Left cardiac atrium (tissue), 4 donors: ENCODE results near the gene CALML4. TPM values are rescaled to one million over a fixed set of nuclear protein-coding genes. Genes with fewer than 3 reads are reported as not detected.
"Not testable (repeated sequence)": the region's sequence is repeated elsewhere in the genome, so short reads cannot be mapped to it uniquely, and the experiment has no call there.

Experiments used
- ATAC-seq, 2 donors: fragments of 200-7000 bp; cut with Tn5 transposase; one replicate each; pipeline ENCODE4 v1.9.1; 2020; ENCODE audit warnings: mild to moderate bottlenecking in 2 of 2, moderate library complexity in 2 of 2
- DNase-seq: peaks from one replicate; pipeline ENCODE4 v3.0.0-alpha.2; 2020
- intact Hi-C, 2 donors: fragments of 100-400 bp; cut with DNase I; formaldehyde crosslinking; loops; one replicate each; pipeline versions ENCODE4 v1.14.1 to v1.15.1; 2022 to 2023
- total RNA-seq, 2 donors: library from RNA; stranded (reverse); fragmentation: NEBNext Ultra II Directional; extraction: Animal tissue kit (Norgen Biotek cat#: 25700); gene quantifications; one replicate each; pipeline ENCODE4 v1.2.1, GENCODE V29; 2021
- donor health status: DM: no; HTN: yes; CAD: no.
- donor health status: DM: no; HTN: yes; CAD: no; lungs with severe emphysema.
- donor health status: DM: yes; HTN: yes; CAD: no.
- donor health status: Dilated cardiomyopathy.

The CALML4 gene
- total RNA-seq, 2 donors from 2014 or later = 3.7 to 4.3 TPM

GRCh38 chr15:68172037-68172436, 33.1 kb downstream of the CALML4 start:
- ATAC-seq, DNase-seq, intact Hi-C loops: not testable (repeated sequence)

DNA sequence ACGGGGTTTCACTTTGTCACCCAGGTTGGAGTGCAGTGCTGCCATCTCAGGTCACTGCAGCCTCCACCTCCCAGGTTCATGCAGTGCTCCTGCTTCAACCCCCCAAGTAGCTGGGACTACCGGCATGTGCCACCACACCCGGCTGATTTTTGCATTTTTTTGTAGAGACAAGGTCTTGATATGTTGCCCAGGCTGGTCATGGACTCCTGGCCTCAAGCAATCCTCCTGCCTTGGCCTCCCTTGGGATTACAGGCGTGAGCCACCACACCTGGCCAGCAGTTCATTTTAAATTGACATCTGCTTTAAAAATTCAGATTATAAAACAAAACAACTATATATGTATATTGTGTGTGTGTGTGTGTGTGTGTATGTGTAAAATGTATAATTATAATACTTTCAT, 38.3 kb downstream of the CALML4 start:
- intact Hi-C loops = no loop called here

GRCh38 chr15:68163191-68163590, 41.9 kb downstream of the CALML4 start:
- ATAC-seq = no peak
- DNase-seq = no peak
- intact Hi-C loops = no loop called here

More for the DNA sequence above, 38.3 kb downstream of the CALML4 start:
- DNase-seq (no peak), ATAC-seq (no peak)

DNA sequence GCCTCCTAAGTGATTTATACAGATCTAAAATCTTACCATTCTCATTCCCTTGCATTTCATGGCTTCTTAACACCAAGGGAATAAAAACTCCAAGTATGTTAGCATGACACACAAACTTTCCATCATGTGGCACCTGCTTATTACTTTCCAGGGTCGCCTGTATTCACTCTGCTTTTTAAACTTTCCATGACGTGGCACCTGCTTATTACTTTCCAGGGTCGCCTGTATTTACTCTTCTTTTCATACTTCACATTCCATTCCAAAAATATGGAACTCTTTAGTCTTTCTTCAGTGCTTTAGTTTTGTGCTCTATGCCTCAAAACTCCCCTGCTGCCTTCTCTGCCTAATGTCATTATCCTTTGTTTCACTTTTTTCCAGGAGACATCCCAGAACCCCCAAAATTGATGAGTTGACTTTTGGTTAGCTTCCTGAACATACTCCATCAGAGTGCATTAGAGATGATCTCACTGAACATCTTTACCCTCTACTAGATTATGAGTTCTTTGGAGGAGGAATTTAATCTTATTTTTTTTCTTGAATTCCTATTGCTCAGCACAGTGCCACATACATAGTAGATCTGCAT, 47.0 kb downstream of the CALML4 start:
- intact Hi-C loops = loop anchor here in 1 of 2 donors (5.0 kb wide), 1 partner anchor 251 kb away; no protein-coding TSS in a partner anchor
- ATAC-seq (no peak), DNase-seq (no peak)

DNA sequence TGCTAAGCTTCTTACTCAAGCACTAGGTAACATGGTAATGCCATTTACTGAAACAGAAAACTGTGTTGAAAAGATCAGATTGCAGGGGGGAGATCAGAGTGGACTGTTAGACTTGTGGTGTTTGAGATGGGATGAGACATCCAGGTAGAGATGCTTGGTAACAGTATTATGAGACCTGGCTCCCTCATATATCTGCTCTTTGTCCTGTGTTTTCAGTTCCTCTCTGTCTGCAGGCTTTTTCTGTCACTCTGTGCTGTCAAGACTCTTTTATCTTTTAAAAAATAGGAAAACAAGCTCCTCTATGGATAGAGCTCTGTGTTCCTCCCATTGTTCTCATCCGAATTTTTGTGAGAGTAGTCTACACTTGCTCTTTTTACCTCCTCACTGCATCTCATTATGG, 48.1 kb downstream of the CALML4 start:
- intact Hi-C loops = loop anchor here in 1 of 2 donors (5.0 kb wide), 1 partner anchor 250 kb away; no protein-coding TSS in a partner anchor
- DNase-seq = no peak
- no peak for ATAC-seq

DNA sequence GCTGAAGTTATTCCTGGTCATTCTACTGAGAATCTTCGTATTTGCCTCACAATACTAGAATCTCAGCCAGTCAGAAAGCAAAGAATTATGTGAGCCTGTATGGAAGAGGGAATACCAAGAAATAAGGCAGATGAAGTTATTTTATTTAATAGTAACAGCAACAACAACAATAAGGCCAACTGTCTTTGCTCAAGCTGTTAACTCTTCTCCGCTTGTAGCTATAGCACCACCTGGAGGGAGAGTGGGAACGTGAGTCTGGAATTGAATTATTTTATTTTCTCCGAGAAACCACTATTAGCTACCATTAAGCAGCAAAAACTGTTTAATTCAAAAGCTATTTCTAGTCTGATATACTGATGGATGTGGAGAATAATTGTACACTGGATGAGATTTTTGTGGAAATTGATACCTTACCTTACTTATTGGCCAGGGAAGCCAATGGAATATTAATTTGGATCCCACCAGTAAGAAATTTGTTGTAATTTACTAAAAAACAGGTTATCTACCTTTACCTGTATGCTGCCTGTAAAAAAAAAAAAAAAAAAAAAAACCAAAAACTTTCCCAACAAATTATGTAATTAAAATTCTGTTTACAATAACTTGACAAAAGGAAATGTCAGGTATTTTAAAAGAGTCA, 50.1 kb downstream of the CALML4 start:
- intact Hi-C loops = loop anchor here (1.0 to 5.0 kb wide), 3 partner anchors 248 to 292 kb away; no protein-coding TSS in a partner anchor
- ATAC-seq (peak; percentile 57 to 67), DNase-seq (no peak)

GRCh38 chr15:68152342-68152741, 52.8 kb downstream of the CALML4 start:
- intact Hi-C loops = no loop called here
- no peak for DNase-seq
- ATAC-seq = no peak

- intact Hi-C loops = no loop called here
- ATAC-seq (no peak), DNase-seq (no peak)
Measured at GRCh38 chr15:68151277-68151676, 53.9 kb downstream of the CALML4 start.

DNA sequence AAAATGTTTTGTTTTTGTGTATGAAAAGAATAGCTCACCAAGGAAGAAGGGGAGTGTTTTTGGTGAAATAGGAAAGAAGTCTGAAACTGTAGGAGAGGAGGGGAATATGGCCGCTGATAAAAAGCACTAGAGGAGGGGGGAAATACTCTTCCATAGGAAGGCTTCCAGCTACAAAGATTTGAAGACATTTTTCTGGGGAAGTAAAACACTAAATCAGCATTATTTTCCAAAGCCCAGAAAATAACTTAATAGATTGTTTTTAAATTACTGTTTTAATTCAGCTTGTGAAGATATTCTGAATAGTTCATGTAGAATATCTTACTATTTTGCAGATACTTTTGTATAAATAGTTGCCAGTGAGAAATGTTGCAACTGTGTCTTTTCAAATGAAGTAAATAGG, 54.9 kb downstream of the CALML4 start:
- DNase-seq (no peak), ATAC-seq (no peak)
- intact Hi-C loops = no loop called here

GRCh38 chr15:68149059-68149458, 56.1 kb downstream of the CALML4 start:
- no peak for DNase-seq
- no peak for ATAC-seq
- intact Hi-C loops = no loop called here

DNA sequence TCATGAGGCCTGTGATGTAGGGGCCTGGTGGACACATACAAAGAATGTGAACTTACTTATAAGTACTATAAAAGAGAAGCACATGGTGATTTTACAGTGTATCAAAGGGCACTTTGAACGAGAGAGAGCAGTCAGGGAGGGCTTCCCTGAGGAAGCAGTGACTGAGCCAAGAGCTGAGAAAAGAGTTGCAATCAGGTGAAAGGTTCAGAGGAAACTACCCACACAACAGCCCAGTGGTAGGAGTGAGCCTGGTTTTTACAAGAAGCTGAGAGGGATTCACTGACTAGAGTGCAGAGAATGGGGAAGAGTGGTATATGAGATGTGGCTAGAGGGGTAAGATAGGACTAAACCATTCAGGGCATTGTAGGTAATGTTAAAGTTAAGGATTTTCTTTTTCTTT, 57.1 kb downstream of the CALML4 start:
- ATAC-seq (no peak), DNase-seq (no peak)
- intact Hi-C loops = no loop called here

DNA sequence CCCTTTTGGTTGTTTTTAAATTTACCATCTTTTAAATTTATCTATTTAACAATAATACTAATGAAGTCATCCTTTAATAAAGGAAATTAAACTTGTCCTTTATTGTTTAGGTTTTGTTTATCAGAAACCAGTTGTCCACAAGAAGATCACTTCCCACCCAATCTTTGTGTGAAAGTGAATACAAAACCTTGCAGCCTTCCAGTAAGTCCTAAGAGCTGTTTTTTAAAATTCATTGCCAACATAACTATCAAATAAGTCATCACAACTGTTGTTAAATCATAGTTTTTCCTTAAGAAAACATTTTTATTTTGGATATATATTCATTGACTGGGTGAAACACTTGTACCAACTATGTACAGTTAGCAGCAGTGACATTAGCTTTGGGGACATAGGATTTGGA, 59.4 kb downstream of the CALML4 start:
- intact Hi-C loops = no loop called here
- ATAC-seq (no peak), DNase-seq (no peak)

DNA sequence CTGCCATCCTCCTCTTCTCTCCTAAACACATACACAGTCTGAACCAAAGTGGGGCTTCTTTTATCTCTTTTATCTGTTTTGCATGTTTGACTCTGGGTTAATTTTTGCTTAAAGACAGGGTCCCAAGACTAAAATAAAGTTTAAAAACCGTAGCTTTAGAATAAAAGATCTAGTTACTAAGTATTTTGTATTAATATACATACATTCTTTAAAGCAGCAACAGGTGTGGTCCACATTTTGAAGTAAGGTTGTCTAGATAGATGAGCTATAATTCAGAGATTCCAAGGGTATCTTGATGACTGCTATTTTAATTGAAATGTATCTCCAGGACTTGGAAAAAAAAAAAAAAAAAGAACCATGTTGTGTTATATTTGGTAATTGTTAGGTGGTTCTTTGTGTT, 61.3 kb downstream of the CALML4 start:
- intact Hi-C loops = no loop called here
- no peak for DNase-seq
- ATAC-seq = no peak

DNA sequence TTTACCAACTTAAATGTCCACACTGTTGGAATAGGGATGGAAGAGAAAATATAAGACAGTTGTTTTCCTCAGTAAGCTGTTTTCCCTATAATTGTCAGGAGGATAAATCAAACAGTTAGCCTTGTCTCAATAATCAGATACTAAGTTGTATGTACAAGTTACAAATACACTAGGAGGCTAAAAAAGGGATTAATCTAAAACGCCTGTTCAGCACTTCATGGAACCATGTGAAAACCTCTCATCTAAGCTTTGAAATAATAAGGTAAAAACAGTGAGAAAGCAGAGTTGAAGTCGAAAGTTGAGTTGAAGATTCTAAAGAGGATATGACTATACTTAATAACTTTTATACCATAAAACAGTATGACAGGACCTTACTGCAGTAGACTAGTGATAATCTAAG, 62.0 kb downstream of the CALML4 start:
- DNase-seq (no peak), ATAC-seq (no peak)
- intact Hi-C loops = no loop called here

Other genes with a start within 250 kb of the CALML4 start
- 10 to 100 TPM; 27.1 to 31.7 TPM for gene PIAS1, start 151.0 kb downstream of the CALML4 start, total RNA-seq
- 10 to 100 TPM; 10.7 to 12.3 TPM for gene CLN6, start 24.4 kb upstream of the CALML4 start, total RNA-seq
- gene FEM1B, start 72.4 kb upstream of the CALML4 start, total RNA-seq = 10 to 100 TPM; 41.1 to 69.7 TPM
- gene ITGA11, start 226.8 kb upstream of the CALML4 start, total RNA-seq = 10 to 100 TPM; 22.4 to 23.8 TPM